Astrocyte of the cerebellum (primary cell): ENCODE data around the gene TCP1.
"Not testable (repeated sequence)": the region's sequence is repeated elsewhere in the genome, so short reads cannot be mapped to it uniquely, and the experiment has no call there.

Experiments used
- DNase-seq: peaks from one replicate; pipeline ENCODE4 v3.0.0-alpha.2; 2011; ENCODE audit warnings: low read depth
- H3K4me3 ChIP-seq: 2 replicates; pipeline ENCODE4 v1.5.1; 2011; ENCODE audit warnings: mild to moderate bottlenecking, low read depth, low read length, moderate library complexity
- CTCF ChIP-seq: IDR thresholded peaks from 2 replicates; pipeline ENCODE4 v1.5.1; 2012; ENCODE audit warnings: low read length, low read depth, moderate library complexity, mild to moderate bottlenecking; ENCODE audit errors: missing control alignments
- in situ Hi-C: cut with HindIII; loops from 2 replicates; pipeline ENCODE4 v1.10.0; 2017; ENCODE audit warnings: low sequenced_read_pairs

TCP1 gene

GRCh38 chr6:159817951-159818739, 28.7 kb upstream of the TCP1 start:
- in situ Hi-C loops, result no loop called here
- no peak for TF ChIP-seq CTCF
- DNase-seq, result no peak

DNA sequence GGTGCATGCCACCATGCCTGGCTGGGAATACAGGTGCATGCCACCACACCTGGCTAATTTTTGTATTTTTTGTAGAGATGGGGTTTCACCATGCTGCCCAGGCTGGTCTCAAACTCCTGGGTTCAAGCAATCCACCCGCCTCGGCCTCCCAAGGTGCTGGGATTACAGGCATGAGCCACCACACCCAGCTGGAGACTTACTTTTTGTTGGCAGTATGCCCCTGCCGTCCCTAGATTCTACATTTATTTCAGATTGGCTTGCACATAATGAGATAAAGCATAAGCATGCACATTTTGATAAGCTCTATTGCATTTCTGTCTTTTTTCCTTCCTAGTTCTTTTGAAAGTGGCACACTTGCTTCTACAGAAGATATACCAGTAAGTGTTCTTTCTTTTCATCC, 27.4 kb upstream of the TCP1 start:
- DNase-seq, H3K4me3 ChIP-seq, in situ Hi-C loops: not testable (repeated sequence)

More at GRCh38 chr6:159817951-159818739, 28.7 kb upstream of the TCP1 start:
- no peak overlapping the region for H3K4me3 ChIP-seq

- no peak for DNase-seq
- in situ Hi-C loops, result no loop called here
Observed at GRCh38 chr6:159815410-159815809, 26.0 kb upstream of the TCP1 start.

DNA sequence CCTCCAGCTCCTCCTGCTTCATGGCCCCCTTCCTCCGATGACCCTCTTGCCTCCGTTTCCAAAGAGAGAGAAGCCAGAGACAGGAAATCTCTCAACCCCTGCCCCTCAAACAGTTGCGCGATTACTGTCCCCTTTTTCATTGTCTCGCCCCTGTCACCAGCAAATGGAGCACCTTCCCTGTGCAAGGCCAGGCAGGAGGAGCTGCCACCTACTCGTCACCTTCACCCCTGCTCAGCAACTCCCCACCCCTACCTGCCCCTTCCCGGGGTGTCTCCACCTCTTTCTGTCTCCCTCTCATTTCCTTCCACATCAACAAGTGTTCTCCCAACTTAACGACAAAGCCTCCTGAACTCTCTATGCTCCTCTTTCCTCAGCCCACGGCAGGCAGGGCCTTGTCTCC, 24.4 kb upstream of the TCP1 start:
- no peak for TF ChIP-seq CTCF
- in situ Hi-C loops, result no loop called here
- H3K4me3 ChIP-seq, result no peak overlapping the region
- DNase-seq, result no peak

More at GRCh38 chr6:159815410-159815809, 26.0 kb upstream of the TCP1 start:
- TF ChIP-seq CTCF, result no peak
- H3K4me3 ChIP-seq, result no peak overlapping the region

- no peak overlapping the region for H3K4me3 ChIP-seq
- in situ Hi-C loops, result no loop called here
- TF ChIP-seq CTCF, result no peak
- DNase-seq, result no peak
Observed at GRCh38 chr6:159809149-159809548, 19.7 kb upstream of the TCP1 start.

- no peak for TF ChIP-seq CTCF
- in situ Hi-C loops, result no loop called here
- no peak overlapping the region for H3K4me3 ChIP-seq
- no peak for DNase-seq
Observed at GRCh38 chr6:159808647-159809046, 19.2 kb upstream of the TCP1 start.

GRCh38 chr6:159807150-159807858, 17.9 kb upstream of the TCP1 start:
- in situ Hi-C loops, result no loop called here
- no peak overlapping the region for H3K4me3 ChIP-seq
- DNase-seq, result no peak
- no peak for TF ChIP-seq CTCF
